GM12873 (cell line): Measurements from ENCODE around the gene UNC80.

ENCODE experiments used
- TF ChIP-seq, protein P1 (sequence below): IDR thresholded peaks from 2 replicates; pipeline ENCODE4 v1.5.1; 2012; ENCODE audit warnings: low read depth, mild to moderate bottlenecking, moderate library complexity, low read length, control low read depth; ENCODE audit not compliant: insufficient read depth; ENCODE audit errors: missing control alignments

The UNC80 gene

GRCh38 chr2:209933499-209934483, 162.2 kb downstream of the UNC80 start:
- TF ChIP-seq, protein P1, sequence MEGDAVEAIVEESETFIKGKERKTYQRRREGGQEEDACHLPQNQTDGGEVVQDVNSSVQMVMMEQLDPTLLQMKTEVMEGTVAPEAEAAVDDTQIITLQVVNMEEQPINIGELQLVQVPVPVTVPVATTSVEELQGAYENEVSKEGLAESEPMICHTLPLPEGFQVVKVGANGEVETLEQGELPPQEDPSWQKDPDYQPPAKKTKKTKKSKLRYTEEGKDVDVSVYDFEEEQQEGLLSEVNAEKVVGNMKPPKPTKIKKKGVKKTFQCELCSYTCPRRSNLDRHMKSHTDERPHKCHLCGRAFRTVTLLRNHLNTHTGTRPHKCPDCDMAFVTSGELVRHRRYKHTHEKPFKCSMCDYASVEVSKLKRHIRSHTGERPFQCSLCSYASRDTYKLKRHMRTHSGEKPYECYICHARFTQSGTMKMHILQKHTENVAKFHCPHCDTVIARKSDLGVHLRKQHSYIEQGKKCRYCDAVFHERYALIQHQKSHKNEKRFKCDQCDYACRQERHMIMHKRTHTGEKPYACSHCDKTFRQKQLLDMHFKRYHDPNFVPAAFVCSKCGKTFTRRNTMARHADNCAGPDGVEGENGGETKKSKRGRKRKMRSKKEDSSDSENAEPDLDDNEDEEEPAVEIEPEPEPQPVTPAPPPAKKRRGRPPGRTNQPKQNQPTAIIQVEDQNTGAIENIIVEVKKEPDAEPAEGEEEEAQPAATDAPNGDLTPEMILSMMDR: no peak

GRCh38 chr2:209936106-209936666, 164.6 kb downstream of the UNC80 start:
- TF ChIP-seq, protein P1: no peak

DNA sequence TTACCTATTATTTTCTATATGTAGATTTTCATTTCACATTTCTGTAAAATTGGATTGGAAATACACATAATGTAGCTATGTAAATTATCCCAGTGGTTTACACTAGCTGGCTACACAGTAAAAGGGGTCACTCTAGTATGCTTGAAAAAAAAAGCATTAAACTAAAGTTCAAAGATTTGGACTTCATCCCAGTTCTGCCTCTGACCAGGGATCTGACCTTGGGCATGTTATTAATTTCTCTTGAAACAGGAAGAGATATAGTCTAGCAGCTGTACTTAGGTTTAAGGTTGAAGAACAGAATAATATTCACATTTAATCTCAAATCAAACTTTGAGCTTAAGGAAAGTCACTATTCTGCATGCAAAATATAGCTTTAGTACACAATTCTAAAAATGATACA, 166.3 kb downstream of the UNC80 start:
- TF ChIP-seq, protein P1: no peak

GRCh38 chr2:209938906-209939305, 167.3 kb downstream of the UNC80 start:
- TF ChIP-seq, protein P1: no peak

GRCh38 chr2:209940936-209941335, 169.3 kb downstream of the UNC80 start:
- TF ChIP-seq, protein P1: no peak

DNA sequence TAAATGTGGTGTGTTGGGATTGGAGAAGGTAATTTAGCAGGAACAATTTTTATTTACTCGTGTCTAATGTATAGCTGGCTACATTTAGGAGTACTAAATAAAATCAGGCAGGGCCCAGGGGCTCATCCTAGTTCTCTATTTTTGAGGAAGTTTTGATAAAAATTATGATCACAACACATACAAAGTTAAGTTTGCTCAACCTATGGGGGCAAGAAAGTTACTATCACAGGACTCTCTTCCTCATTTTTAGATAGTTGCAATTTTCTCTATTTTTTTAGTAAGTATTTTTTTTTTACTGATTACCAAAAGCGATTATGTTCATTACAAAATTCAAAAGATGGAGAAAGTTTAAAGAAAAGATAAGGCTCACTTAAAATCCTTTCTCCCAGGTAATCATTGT, 170.8 kb downstream of the UNC80 start:
- TF ChIP-seq, protein P1: no peak

GRCh38 chr2:209942936-209943605, 171.4 kb downstream of the UNC80 start:
- TF ChIP-seq, protein P1: no peak
